Keratinocyte (primary cell): Measurements from ENCODE around the gene ELF3.

Source experiments
- EZH2 ChIP-seq: IDR thresholded peaks from one replicate; pipeline ENCODE4 v1.6.1; 2012; ENCODE audit warnings: inconsistent platforms, mild to moderate bottlenecking, low read length, moderate library complexity
- TF ChIP-seq, protein P1 (sequence below), 3 experiments: IDR thresholded peaks in 1 of 3; conservative IDR thresholded peaks in 1 of 3; optimal IDR thresholded peaks in 1 of 3; 2 replicates in 2 of 3; 3 replicates in 1 of 3; pipeline versions ENCODE3 to v1.5.1; 2011; ENCODE audit warnings: low read length in 3 of 3, mild to moderate bottlenecking in 3 of 3, moderate library complexity in 2 of 3, control low read depth in 1 of 3, inconsistent platforms in 1 of 3; ENCODE audit not compliant: insufficient read depth in 2 of 3; ENCODE audit errors: extremely low read depth in 1 of 3

DNA sequence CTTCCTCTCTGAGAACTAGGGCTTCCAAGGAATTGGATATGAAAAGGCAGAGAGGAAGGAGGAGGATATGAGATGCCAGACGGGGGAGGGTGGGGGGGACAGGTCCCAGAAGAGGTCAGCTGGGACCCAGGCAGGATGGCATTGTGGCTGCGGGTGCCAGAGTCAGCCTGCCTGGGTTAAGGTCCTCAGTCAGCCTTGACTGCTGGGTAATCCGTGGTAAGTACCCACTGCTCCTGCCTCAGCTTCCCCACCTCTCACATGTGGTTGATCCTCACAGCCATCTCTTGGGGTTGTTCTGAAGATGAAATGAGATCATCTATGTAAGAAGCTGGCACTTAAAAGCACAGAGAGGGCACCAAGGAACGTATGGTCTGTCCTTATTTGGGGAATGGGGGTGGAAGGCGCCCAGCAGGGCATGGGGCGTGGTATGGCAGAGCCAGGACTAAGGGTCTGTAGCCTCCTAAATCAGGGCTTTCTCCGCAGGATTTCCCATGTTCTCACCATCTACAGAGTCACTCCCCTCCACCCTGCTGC lies 23.8 kb downstream of the ELF3 start:
- TF ChIP-seq, protein P1, sequence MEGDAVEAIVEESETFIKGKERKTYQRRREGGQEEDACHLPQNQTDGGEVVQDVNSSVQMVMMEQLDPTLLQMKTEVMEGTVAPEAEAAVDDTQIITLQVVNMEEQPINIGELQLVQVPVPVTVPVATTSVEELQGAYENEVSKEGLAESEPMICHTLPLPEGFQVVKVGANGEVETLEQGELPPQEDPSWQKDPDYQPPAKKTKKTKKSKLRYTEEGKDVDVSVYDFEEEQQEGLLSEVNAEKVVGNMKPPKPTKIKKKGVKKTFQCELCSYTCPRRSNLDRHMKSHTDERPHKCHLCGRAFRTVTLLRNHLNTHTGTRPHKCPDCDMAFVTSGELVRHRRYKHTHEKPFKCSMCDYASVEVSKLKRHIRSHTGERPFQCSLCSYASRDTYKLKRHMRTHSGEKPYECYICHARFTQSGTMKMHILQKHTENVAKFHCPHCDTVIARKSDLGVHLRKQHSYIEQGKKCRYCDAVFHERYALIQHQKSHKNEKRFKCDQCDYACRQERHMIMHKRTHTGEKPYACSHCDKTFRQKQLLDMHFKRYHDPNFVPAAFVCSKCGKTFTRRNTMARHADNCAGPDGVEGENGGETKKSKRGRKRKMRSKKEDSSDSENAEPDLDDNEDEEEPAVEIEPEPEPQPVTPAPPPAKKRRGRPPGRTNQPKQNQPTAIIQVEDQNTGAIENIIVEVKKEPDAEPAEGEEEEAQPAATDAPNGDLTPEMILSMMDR (optimal IDR thresholded peaks at IDR 0.05 in 1 of 3, IDR thresholded peaks at IDR 0.05 in 1 of 3, conservative IDR thresholded peaks at IDR 0.05 in 1 of 3; ENCODE audit: extremely low read depth in 1 of 3, insufficient read depth in 2 of 3, low read length in 3 of 3), result no peak
- TF ChIP-seq EZH2, result no peak
